ENCODE measurements around the gene MATN3. TPM values are rescaled to one million over a fixed set of nuclear protein-coding genes. Genes with fewer than 3 reads are reported as not detected.

Gene MATN3
- total and polyA plus RNA-seq, 2 of the 13 experiments (the other 11 are each of a cell fraction or from before 2014, with no cell fraction given): 36.1 to 208 TPM

DNA sequence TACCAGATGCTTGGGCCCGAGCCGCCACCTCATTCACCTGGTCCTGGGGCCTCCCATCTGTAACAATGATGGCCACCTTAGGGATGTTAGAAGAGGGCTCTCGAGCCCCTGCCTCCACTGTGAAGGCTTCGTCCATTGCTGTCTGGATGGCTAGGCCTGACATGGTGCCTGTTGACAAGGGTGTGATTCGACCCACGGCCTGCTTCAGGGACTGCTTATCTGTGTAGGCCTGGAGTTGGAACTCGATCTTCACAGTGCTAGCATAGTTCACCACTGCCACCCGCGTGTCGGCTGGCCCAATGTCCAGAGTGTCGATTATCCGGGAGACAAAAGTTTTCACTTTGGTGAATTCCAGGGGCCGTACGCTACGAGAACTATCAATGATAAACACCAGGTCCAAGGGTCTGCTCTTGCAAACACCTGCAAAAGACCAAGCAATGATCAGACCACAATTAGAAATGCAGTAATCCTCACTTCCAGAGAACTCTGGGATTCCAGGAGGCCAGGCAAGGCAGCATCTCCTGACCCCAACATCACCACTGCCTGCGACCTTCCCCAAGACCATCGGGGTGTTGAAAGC lies 6.5 kb downstream of the MATN3 start (continued):
- TF ChIP-seq, protein P1, sequence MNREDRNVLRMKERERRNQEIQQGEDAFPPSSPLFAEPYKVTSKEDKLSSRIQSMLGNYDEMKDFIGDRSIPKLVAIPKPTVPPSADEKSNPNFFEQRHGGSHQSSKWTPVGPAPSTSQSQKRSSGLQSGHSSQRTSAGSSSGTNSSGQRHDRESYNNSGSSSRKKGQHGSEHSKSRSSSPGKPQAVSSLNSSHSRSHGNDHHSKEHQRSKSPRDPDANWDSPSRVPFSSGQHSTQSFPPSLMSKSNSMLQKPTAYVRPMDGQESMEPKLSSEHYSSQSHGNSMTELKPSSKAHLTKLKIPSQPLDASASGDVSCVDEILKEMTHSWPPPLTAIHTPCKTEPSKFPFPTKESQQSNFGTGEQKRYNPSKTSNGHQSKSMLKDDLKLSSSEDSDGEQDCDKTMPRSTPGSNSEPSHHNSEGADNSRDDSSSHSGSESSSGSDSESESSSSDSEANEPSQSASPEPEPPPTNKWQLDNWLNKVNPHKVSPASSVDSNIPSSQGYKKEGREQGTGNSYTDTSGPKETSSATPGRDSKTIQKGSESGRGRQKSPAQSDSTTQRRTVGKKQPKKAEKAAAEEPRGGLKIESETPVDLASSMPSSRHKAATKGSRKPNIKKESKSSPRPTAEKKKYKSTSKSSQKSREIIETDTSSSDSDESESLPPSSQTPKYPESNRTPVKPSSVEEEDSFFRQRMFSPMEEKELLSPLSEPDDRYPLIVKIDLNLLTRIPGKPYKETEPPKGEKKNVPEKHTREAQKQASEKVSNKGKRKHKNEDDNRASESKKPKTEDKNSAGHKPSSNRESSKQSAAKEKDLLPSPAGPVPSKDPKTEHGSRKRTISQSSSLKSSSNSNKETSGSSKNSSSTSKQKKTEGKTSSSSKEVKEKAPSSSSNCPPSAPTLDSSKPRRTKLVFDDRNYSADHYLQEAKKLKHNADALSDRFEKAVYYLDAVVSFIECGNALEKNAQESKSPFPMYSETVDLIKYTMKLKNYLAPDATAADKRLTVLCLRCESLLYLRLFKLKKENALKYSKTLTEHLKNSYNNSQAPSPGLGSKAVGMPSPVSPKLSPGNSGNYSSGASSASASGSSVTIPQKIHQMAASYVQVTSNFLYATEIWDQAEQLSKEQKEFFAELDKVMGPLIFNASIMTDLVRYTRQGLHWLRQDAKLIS (CRISPR knock-in tag; IDR thresholded peaks at IDR 0.05): no peak
- TF ChIP-seq ZNF34 (CRISPR knock-in tag; IDR thresholded peaks at IDR 0.05; ENCODE audit: borderline replicate concordance) (no peak), RXRB (CRISPR knock-in tag; IDR thresholded peaks at IDR 0.05; ENCODE audit: borderline replicate concordance) (no peak), ZFX (CRISPR knock-in tag; IDR thresholded peaks at IDR 0.05; ENCODE audit: low read depth) (peak; percentile 57), ZNF124 (CRISPR knock-in tag; IDR thresholded peaks at IDR 0.05) (no peak), MBD4 (IDR thresholded peaks at IDR 0.05; ENCODE audit: borderline replicate concordance, low read length) (no peak), MAZ (IDR thresholded peaks at IDR 0.05; ENCODE audit: borderline replicate concordance, low read depth, low read length) (no peak), MAZ (CRISPR knock-in tag; IDR thresholded peaks at IDR 0.05; ENCODE audit: low read depth) (no peak), ZFAT (CRISPR knock-in tag; conservative IDR thresholded peaks at IDR 0.05) (no peak), ZFY (CRISPR knock-in tag; IDR thresholded peaks at IDR 0.05) (peak; percentile 65), POLR2A (IDR thresholded peaks at IDR 0.05; ENCODE audit: insufficient read depth in 1 of 2, low read depth in 2 of 2, low read length in 2 of 2) (no peak), KLF12 (CRISPR knock-in tag; IDR thresholded peaks at IDR 0.05; ENCODE audit: borderline replicate concordance) (no peak), ARNT2 (CRISPR knock-in tag; IDR thresholded peaks at IDR 0.05; ENCODE audit: low read depth) (0 out of 2 replicates have a peak, but pooled peaks have one; percentile 12), PHF21A (CRISPR knock-in tag; IDR thresholded peaks at IDR 0.05) (no peak), ISX (CRISPR knock-in tag; conservative IDR thresholded peaks at IDR 0.05) (no peak), NAIF1 (CRISPR knock-in tag; IDR thresholded peaks at IDR 0.05; ENCODE audit: borderline replicate concordance) (no peak)
- TF ChIP-seq, protein P2, sequence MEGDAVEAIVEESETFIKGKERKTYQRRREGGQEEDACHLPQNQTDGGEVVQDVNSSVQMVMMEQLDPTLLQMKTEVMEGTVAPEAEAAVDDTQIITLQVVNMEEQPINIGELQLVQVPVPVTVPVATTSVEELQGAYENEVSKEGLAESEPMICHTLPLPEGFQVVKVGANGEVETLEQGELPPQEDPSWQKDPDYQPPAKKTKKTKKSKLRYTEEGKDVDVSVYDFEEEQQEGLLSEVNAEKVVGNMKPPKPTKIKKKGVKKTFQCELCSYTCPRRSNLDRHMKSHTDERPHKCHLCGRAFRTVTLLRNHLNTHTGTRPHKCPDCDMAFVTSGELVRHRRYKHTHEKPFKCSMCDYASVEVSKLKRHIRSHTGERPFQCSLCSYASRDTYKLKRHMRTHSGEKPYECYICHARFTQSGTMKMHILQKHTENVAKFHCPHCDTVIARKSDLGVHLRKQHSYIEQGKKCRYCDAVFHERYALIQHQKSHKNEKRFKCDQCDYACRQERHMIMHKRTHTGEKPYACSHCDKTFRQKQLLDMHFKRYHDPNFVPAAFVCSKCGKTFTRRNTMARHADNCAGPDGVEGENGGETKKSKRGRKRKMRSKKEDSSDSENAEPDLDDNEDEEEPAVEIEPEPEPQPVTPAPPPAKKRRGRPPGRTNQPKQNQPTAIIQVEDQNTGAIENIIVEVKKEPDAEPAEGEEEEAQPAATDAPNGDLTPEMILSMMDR (CRISPR knock-in tag; IDR thresholded peaks at IDR 0.05): peak; percentile 20
- TF ChIP-seq, protein P3, sequence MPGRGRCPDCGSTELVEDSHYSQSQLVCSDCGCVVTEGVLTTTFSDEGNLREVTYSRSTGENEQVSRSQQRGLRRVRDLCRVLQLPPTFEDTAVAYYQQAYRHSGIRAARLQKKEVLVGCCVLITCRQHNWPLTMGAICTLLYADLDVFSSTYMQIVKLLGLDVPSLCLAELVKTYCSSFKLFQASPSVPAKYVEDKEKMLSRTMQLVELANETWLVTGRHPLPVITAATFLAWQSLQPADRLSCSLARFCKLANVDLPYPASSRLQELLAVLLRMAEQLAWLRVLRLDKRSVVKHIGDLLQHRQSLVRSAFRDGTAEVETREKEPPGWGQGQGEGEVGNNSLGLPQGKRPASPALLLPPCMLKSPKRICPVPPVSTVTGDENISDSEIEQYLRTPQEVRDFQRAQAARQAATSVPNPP (CRISPR knock-in tag; IDR thresholded peaks at IDR 0.05): no peak
- TF ChIP-seq, protein P4, sequence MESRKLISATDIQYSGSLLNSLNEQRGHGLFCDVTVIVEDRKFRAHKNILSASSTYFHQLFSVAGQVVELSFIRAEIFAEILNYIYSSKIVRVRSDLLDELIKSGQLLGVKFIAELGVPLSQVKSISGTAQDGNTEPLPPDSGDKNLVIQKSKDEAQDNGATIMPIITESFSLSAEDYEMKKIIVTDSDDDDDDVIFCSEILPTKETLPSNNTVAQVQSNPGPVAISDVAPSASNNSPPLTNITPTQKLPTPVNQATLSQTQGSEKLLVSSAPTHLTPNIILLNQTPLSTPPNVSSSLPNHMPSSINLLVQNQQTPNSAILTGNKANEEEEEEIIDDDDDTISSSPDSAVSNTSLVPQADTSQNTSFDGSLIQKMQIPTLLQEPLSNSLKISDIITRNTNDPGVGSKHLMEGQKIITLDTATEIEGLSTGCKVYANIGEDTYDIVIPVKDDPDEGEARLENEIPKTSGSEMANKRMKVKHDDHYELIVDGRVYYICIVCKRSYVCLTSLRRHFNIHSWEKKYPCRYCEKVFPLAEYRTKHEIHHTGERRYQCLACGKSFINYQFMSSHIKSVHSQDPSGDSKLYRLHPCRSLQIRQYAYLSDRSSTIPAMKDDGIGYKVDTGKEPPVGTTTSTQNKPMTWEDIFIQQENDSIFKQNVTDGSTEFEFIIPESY (CRISPR knock-in tag; IDR thresholded peaks at IDR 0.05): peak; percentile 39; the same call in 1 of the 2 replicates
- TF ChIP-seq, protein P5, sequence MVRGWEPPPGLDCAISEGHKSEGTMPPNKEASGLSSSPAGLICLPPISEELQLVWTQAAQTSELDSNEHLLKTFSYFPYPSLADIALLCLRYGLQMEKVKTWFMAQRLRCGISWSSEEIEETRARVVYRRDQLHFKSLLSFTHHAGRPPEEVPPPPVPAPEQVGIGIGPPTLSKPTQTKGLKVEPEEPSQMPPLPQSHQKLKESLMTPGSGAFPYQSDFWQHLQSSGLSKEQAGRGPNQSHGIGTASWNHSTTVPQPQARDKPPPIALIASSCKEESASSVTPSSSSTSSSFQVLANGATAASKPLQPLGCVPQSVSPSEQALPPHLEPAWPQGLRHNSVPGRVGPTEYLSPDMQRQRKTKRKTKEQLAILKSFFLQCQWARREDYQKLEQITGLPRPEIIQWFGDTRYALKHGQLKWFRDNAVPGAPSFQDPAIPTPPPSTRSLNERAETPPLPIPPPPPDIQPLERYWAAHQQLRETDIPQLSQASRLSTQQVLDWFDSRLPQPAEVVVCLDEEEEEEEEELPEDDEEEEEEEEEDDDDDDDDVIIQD (CRISPR knock-in tag; IDR thresholded peaks at IDR 0.05; ENCODE audit: low read depth): peak; percentile 55; the same call in 1 of the 2 replicates

Data from HepG2 (cell line).